CD4-positive, alpha-beta T cell treated with Interleukin-4 for 4 hours (primary cell): ENCODE results near the gene DEFB128.

Experiments
- DNase-seq: peaks from one replicate; pipeline ENCODE4 v3.0.0-alpha.2; 2020

The DEFB128 gene

GRCh38 chr20:145877-146276 lies 43.6 kb downstream of the DEFB128 start:
- DNase-seq: no peak

GRCh38 chr20:142290-142689 lies 47.2 kb downstream of the DEFB128 start, which contains the start of gene DEFB126:
DEFB126 (plus strand) TSS chr20:142590; CDS start chr20:142629, 39 bp downstream.
- DNase-seq: no peak
